ENCODE measurements around the gene KRT2. TPM values are rescaled to one million over a fixed set of nuclear protein-coding genes. Genes with fewer than 3 reads are reported as not detected.

Gene KRT2
- total and polyA plus RNA-seq, 2 of the 8 experiments (the other 6 are each of a cell fraction or from before 2014, with no cell fraction given): not detected

DNA sequence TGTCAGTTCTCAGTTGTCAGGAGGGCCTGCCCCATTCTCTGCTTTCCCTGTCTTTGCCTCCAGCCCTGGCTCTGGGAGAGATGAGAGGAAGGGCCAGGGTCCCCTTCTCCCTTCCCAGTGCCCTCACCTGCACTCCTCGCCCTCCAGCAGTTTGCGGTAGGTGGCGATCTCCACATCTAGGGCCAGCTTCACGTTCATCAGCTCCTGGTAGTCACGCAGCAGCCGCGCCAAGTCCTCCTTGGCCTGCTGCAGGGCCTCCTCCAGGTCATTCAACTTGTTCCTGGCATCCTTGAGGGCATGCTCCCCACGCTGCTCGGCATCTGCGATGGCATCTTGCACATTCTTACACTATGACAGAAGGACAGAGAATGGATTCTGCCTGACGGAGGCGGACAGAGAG, 5.4 kb downstream of the KRT2 start:
- Histone ChIP-seq H3K18ac (ENCODE audit: extremely low read depth, low read length) (no peak overlapping the region), H2BK5ac (ENCODE audit: low read depth, low read length) (no peak overlapping the region), H3K27ac (ENCODE audit: low read depth, low read length) (no peak overlapping the region), H3K4me2 (ENCODE audit: insufficient read depth in 1 of 2, low read depth in 2 of 2, low read length in 2 of 2) (no peak overlapping the region), H2BK12ac (ENCODE audit: low read depth, low read length) (no peak overlapping the region), H2AK5ac (ENCODE audit: low read depth, low read length) (no peak overlapping the region), H3K9me3 (ENCODE audit: insufficient read depth in 2 of 2, low read depth in 1 of 2, low read length in 1 of 2) (peaks cover 0 to 1% of the 10 kb centered on the region in 2 experiments; a peak in 1 of 4 replicates), H3K36me3 (ENCODE audit: control insufficient read depth in 2 of 4, insufficient read depth in 4 of 4, low read length in 3 of 4) (no peaks in the 10 kb centered on the region), H2BK120ac (replicated peaks; ENCODE audit: low read depth, low read length) (no peak overlapping the region), H4K20me1 (replicated peaks in 1 of 2; ENCODE audit: control insufficient read depth in 1 of 2, insufficient read depth in 2 of 2, low read length in 2 of 2) (no peaks in the 10 kb centered on the region), H3K23me2 (ENCODE audit: low read depth, low read length) (no peaks in the 10 kb centered on the region), H3K56ac (replicated peaks; ENCODE audit: insufficient read length, low read depth, low read length) (no peak overlapping the region), H4K91ac (replicated peaks; ENCODE audit: insufficient read length, low read length) (no peak overlapping the region), H3K79me2 (ENCODE audit: control insufficient read depth in 1 of 2, insufficient read depth in 2 of 2, low read length in 2 of 2) (no peaks in the 10 kb centered on the region), H3K27me3 (replicated peaks in 1 of 4; ENCODE audit: control insufficient read depth in 3 of 4, extremely low read depth in 1 of 4, insufficient read depth in 3 of 4, low read length in 3 of 4) (peaks cover 0 to 4% (median 0%) of the 10 kb centered on the region in 4 experiments; a peak in 1 of 7 replicates), H2BK15ac (ENCODE audit: low read length) (peak overlapping the region; percentile 54; the same call in 1 of the 2 replicates), H3K23ac (ENCODE audit: insufficient read length) (no peak overlapping the region), H3K79me1 (ENCODE audit: low read depth, low read length) (no peaks in the 10 kb centered on the region), H2AFZ (ENCODE audit: low read length) (no peak overlapping the region), H3K9ac (replicated peaks in 1 of 4; ENCODE audit: extremely low read depth in 1 of 4, low read depth in 3 of 4, low read length in 3 of 4) (no peak overlapping the region), H3K4me1 (replicated peaks in 1 of 4; ENCODE audit: control insufficient read depth in 3 of 4, insufficient read depth in 4 of 4, low read length in 3 of 4) (no peaks in the 10 kb centered on the region), H2BK20ac (ENCODE audit: low read length) (no peak overlapping the region), H3K4me3 (ENCODE audit: extremely low read depth in 1 of 4, insufficient read depth in 2 of 4, low read depth in 3 of 4, low read length in 4 of 4) (no peak overlapping the region), H3K14ac (ENCODE audit: insufficient read length) (no peak overlapping the region), H3K4ac (replicated peaks; ENCODE audit: insufficient read length, low read depth, low read length) (no peak overlapping the region), H4K5ac (ENCODE audit: insufficient read length, low read depth, low read length) (no peak overlapping the region), H4K8ac (ENCODE audit: extremely low read depth, insufficient read depth, low read length) (no peak overlapping the region)
- CTCF ChIA-PET (ENCODE audit: partially characterized antibody): interaction anchor here (0.6 to 2.1 kb wide), 8 partner anchors 10 to 274 kb away, joined by 3 to 6 read pairs (median 4); no protein-coding TSS in a partner anchor
- peak; percentile 28 to 46 (median 44); a peak in 3 of 4 replicates for TF ChIP-seq CTCF (IDR thresholded peaks at IDR 0.05; ENCODE audit: control extremely low read depth in 1 of 3, insufficient read depth in 1 of 3, low read depth in 1 of 3, low read length in 3 of 3)
- TF ChIP-seq RAD21 (IDR thresholded peaks at IDR 0.05 in 1 of 2, conservative IDR thresholded peaks at IDR 0.05 in 1 of 2; ENCODE audit: low read depth in 2 of 2, low read length in 2 of 2): peak; percentile 12 to 38; a peak in 3 of 4 replicates
- TF ChIP-seq RBBP5 (IDR thresholded peaks at IDR 0.05; ENCODE audit: borderline replicate concordance, low read depth, low read length): no peak
- TF ChIP-seq BRCA1 (IDR thresholded peaks at IDR 0.05; ENCODE audit: low read depth, low read length): no peak
- POLR2A ChIA-PET (ENCODE audit: partially characterized antibody): no interaction called here
- 70% methylated on average over 12 of the region's 12 CpGs; no CpG with 5 or more reads in 1 of the 2 experiments for WGBS, 2 experiments (ENCODE audit: extremely low coverage in 1 of 2, insufficient coverage in 1 of 2, insufficient read length in 1 of 2, insufficient replicate concordance in 2 of 2, low coverage in 1 of 2, low lambda C conversion rate in 2 of 2, missing lambda C conversion rate in 1 of 2)
- FAIRE-seq (no peak), DNase-seq (ENCODE audit: low read depth in 1 of 2, low spot score in 2 of 2) (peak in 1 of 2 experiments; percentile 46)
